ENCODE measurements around the gene SRSF2.

The SRSF2 gene

DNA sequence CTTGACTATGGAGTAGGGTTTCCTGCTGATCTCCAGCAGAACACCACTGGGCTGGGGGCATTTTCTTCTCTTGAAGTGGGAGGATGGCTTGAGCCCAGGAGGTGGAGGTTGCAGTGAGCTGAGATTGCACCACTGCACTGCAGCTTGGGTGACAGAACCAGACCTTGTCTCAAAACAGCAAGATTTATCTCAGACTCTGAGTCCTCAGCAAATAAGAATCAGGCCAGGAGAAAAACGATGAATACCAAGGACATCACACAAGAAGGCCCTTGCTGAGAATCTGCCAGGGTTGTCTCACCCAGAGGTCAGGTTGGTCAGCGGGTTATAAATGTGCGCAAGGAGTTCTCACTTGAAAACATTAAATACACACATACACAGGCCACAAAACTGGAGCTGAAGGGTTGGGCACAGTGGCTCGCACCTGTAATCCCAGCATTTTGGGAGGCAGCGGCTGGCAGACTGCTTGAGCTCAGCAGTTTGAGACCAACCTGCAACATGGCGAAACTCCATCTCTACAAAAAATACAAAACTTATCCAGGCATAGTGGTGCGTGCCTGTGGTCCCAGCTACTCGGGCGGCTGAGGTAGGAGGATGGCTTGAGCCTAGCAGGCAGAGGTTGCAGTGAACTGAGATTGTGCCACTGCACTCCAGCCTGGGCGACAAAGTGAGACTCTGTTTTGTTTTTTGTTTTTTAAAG, 34.0 kb downstream of the SRSF2 start:
- no peaks in the 10 kb centered on the region for H3K27me3 ChIP-seq (ENCODE audit: low read length)
- no peak overlapping the region for H3K4me2 ChIP-seq (ENCODE audit: low read depth, low read length, poor library complexity, severe bottlenecking)
- no peak overlapping the region for H3K27ac ChIP-seq (ENCODE audit: low read depth, low read length)
- H3K9ac ChIP-seq (ENCODE audit: low read length) = no peak overlapping the region
- H3K79me2 ChIP-seq (ENCODE audit: insufficient read depth, low read length) = no peaks in the 10 kb centered on the region
- H3K36me3 ChIP-seq (ENCODE audit: low read length) = no peaks in the 10 kb centered on the region
- H3K9me3 ChIP-seq (ENCODE audit: insufficient read depth, low read length) = no peaks in the 10 kb centered on the region
- no peaks in the 10 kb centered on the region for H4K20me1 ChIP-seq (ENCODE audit: low read depth, low read length)
- H3F3A ChIP-seq (ENCODE audit: insufficient read depth) = no peaks in the 10 kb centered on the region
- TF ChIP-seq, protein P1, sequence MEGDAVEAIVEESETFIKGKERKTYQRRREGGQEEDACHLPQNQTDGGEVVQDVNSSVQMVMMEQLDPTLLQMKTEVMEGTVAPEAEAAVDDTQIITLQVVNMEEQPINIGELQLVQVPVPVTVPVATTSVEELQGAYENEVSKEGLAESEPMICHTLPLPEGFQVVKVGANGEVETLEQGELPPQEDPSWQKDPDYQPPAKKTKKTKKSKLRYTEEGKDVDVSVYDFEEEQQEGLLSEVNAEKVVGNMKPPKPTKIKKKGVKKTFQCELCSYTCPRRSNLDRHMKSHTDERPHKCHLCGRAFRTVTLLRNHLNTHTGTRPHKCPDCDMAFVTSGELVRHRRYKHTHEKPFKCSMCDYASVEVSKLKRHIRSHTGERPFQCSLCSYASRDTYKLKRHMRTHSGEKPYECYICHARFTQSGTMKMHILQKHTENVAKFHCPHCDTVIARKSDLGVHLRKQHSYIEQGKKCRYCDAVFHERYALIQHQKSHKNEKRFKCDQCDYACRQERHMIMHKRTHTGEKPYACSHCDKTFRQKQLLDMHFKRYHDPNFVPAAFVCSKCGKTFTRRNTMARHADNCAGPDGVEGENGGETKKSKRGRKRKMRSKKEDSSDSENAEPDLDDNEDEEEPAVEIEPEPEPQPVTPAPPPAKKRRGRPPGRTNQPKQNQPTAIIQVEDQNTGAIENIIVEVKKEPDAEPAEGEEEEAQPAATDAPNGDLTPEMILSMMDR (IDR thresholded peaks at IDR 0.05; ENCODE audit: insufficient read depth, low read length, poor library complexity, severe bottlenecking) = no peak
- TF ChIP-seq EZH2phosphoT487 (conservative IDR thresholded peaks at IDR 0.05; ENCODE audit: low read length) = no peak
- H2AFZ ChIP-seq (ENCODE audit: low read depth, low read length, severe bottlenecking) = no peak overlapping the region
- no peaks in the 10 kb centered on the region for H3K9me2 ChIP-seq (replicated peaks; ENCODE audit: insufficient read depth, low read length)
- no peak overlapping the region for H3K4me3 ChIP-seq (ENCODE audit: insufficient read depth, low read length, poor library complexity, severe bottlenecking)

DNA sequence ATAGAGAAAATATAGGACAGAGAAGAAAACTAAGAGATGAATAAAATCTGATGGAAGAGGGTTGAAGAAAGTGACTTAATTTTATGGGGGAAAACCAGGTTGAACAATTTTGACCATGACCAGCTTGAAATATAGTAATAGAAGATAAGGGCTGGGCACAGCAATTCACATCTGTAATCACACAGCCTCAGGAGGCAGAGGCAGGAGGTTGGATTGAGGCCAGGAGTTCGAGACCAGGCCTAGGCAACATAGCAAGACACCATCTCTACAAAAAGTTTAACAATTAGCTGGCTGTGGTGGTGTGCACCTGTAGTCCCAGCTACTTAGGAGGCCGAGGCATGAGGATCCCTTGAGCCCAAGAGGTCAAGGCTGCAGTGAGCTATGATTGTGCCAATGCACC, 35.1 kb downstream of the SRSF2 start:
- H3K36me3 ChIP-seq (ENCODE audit: low read length) = no peaks in the 10 kb centered on the region
- H3K9ac ChIP-seq (ENCODE audit: low read length) = no peak overlapping the region
- no peak for TF ChIP-seq EZH2phosphoT487 (conservative IDR thresholded peaks at IDR 0.05; ENCODE audit: low read length)
- TF ChIP-seq, protein P1 (IDR thresholded peaks at IDR 0.05; ENCODE audit: insufficient read depth, low read length, poor library complexity, severe bottlenecking) = no peak
- no peak overlapping the region for H2AFZ ChIP-seq (ENCODE audit: low read depth, low read length, severe bottlenecking)
- no peak overlapping the region for H3K4me2 ChIP-seq (ENCODE audit: low read depth, low read length, poor library complexity, severe bottlenecking)
- H3K27me3 ChIP-seq (ENCODE audit: low read length) = no peaks in the 10 kb centered on the region
- no peaks in the 10 kb centered on the region for H3K9me3 ChIP-seq (ENCODE audit: insufficient read depth, low read length)
- H3K79me2 ChIP-seq (ENCODE audit: insufficient read depth, low read length) = no peaks in the 10 kb centered on the region
- no peaks in the 10 kb centered on the region for H3F3A ChIP-seq (ENCODE audit: insufficient read depth)
- no peaks in the 10 kb centered on the region for H3K9me2 ChIP-seq (replicated peaks; ENCODE audit: insufficient read depth, low read length)
- H3K4me3 ChIP-seq (ENCODE audit: insufficient read depth, low read length, poor library complexity, severe bottlenecking) = no peak overlapping the region
- no peaks in the 10 kb centered on the region for H4K20me1 ChIP-seq (ENCODE audit: low read depth, low read length)
- H3K27ac ChIP-seq (ENCODE audit: low read depth, low read length) = no peak overlapping the region

DNA sequence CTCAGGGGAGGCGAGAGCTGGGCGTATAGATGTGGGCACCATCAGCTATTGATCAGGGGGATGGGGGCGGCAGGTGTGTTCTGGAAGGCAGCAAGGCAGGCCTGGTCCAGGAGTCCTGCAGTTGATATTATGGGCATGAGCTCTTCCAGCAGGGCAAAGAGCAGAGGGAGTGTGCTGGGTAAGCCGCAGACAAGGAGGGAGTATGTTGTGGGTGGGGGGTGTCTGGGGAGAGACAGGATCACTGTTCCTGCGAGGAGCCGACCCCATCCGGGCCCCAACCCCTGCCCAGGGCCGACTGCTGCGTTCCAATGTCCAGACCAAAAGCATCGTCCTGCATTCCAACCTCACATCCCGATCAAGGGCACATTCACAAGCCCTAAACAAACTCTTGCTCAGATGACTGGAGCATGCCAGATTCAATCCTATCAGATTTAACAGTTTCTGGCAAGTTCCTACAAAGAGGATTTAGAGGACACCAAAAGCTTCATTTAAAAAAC, 35.6 kb downstream of the SRSF2 start:
- Histone ChIP-seq H3K27me3 (ENCODE audit: low read length) (no peaks in the 10 kb centered on the region), H2AFZ (ENCODE audit: low read depth, low read length, severe bottlenecking) (no peak overlapping the region), H3K27ac (ENCODE audit: low read depth, low read length) (no peak overlapping the region), H3K9me3 (ENCODE audit: insufficient read depth, low read length) (no peaks in the 10 kb centered on the region), H3K79me2 (ENCODE audit: insufficient read depth, low read length) (no peaks in the 10 kb centered on the region), H3K9ac (ENCODE audit: low read length) (no peak overlapping the region), H3K4me3 (ENCODE audit: insufficient read depth, low read length, poor library complexity, severe bottlenecking) (no peak overlapping the region), H3K9me2 (replicated peaks; ENCODE audit: insufficient read depth, low read length) (no peaks in the 10 kb centered on the region), H4K20me1 (ENCODE audit: low read depth, low read length) (no peaks in the 10 kb centered on the region), H3K4me2 (ENCODE audit: low read depth, low read length, poor library complexity, severe bottlenecking) (no peak overlapping the region), H3F3A (ENCODE audit: insufficient read depth) (no peaks in the 10 kb centered on the region), H3K36me3 (ENCODE audit: low read length) (no peaks in the 10 kb centered on the region)
- TF ChIP-seq EZH2phosphoT487 (conservative IDR thresholded peaks at IDR 0.05; ENCODE audit: low read length) = no peak
- TF ChIP-seq, protein P1 (IDR thresholded peaks at IDR 0.05; ENCODE audit: insufficient read depth, low read length, poor library complexity, severe bottlenecking) = no peak
